NCI-H1048 (cell line): ENCODE data around the gene CDH24.

Experiments used
- DNase-seq: peaks from one replicate; lab custom pipeline; 2025; lab: John Stamatoyannopoulos, UW

Gene CDH24

GRCh38 chr14:23045419-23046357 is 11.6 kb downstream of the CDH24 start:
- DNase-seq: no peak

DNA sequence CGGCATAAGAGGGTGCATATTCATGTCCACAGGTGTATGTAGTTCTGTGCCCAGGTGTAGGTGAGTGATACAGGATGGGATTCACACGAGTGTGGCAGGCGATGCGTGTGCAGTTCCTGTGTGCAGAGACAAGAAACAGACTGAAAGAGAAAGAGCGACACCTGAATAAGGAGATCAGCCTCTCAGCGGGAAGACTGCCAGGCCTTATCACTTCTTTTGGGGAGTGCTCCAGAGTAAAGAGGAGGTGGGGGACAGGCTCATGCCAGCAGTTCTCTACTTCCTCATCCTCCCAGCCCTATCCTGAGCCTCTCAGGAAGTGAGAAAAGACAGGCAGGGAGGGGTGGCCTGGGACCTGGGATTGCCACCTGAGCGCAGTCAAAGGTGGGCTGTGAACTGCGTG is 12.5 kb downstream of the CDH24 start:
- DNase-seq: no peak

DNA sequence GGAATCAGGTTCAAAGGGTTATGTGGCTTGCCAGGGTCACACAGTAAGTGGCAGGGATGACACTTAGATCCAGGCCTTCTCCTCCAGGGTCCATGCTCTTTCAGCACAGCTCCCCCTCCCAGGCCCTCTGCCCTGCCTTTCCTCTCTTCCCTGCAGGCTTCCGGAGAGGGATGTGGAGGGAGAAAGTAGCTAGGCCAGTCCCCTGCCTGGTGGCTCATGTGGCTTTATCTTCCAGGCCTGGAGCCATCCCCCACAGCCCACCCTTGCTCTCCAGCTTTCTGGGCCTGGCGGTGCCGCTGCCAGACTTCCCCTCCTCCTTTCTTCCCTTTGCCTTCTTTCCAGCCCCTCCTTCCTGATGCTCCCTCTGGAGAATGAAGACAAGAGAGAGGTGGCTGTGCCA is 13.6 kb downstream of the CDH24 start:
- no peak for DNase-seq

DNA sequence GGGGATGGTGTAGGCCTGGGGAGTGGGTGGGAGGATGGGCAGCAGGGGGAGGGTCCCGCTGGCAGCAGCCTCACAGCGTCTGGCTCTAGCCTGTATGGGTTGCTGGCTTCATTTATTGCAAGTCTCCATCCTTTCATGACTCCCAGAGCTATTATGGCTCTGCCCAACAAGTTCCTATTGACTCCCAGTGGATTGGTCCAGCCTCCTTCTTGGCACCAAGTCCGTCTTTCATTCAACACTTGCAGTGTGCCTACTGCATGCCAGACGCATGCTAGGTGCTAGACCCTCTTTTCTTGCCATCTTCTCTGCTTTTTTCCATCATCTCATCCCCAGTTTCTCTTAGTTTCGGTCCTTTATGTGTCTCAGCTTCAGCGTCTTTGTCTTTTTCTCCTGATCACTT is 14.2 kb downstream of the CDH24 start:
- no peak for DNase-seq

DNA sequence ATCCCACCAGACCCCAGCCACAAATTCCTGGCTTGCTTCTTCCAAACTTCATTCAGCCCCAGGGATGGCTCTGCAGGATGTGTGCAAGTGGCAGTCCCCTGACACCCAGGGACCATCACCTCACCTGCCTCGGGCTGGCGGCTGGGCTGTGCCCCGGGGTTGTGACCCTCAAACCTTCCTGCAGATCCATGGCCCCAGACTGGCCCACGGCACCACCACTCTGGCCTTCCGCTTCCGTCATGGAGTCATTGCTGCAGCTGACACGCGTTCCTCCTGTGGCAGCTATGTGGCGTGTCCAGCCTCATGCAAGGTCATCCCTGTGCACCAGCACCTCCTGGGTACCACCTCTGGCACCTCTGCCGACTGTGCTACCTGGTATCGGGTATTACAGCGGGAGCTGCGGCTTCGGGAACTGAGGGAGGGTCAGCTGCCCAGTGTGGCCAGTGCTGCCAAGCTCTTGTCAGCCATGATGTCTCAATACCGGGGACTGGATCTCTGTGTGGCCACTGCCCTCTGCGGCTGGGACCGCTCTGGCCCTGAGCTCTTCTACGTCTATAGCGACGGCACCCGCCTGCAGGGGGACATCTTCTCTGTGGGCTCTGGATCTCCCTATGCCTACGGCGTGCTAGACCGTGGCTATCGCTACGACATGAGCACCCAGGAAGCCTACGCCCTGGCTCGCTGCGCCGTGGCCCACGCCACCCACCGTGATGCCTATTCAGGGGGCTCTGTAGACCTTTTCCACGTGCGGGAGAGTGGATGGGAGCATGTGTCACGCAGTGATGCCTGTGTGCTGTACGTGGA is 15.0 kb downstream of the CDH24 start, which contains the start of gene PSMB11:
PSMB11 (plus strand) TSS at position 51 of the 804 bp plus-strand sequence; CDS start at position 65, 14 bp downstream.
- no peak for DNase-seq

DNA sequence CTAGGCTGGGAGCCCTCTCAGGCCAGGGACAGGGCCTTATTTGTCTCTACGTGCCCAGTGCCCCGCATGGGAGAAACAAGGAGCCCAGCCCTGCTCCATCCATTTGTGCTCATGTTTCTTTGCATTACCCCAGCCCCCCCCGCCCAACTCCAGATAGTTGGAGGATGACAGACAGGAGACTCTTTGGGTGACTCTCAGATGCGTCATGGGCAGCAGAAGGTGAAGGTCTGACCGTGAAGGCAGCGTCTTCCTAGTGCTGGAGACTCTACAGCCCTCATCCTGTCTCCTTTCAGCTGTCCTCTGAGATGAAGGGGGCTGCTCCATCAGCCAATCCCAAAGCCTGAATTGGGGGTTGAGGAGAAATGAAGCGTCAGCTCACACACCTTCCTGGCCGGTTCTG is 15.6 kb downstream of the CDH24 start:
- no peak for DNase-seq

- DNase-seq: no peak
Measured at GRCh38 chr14:23040100-23040499, 17.2 kb downstream of the CDH24 start.

DNA sequence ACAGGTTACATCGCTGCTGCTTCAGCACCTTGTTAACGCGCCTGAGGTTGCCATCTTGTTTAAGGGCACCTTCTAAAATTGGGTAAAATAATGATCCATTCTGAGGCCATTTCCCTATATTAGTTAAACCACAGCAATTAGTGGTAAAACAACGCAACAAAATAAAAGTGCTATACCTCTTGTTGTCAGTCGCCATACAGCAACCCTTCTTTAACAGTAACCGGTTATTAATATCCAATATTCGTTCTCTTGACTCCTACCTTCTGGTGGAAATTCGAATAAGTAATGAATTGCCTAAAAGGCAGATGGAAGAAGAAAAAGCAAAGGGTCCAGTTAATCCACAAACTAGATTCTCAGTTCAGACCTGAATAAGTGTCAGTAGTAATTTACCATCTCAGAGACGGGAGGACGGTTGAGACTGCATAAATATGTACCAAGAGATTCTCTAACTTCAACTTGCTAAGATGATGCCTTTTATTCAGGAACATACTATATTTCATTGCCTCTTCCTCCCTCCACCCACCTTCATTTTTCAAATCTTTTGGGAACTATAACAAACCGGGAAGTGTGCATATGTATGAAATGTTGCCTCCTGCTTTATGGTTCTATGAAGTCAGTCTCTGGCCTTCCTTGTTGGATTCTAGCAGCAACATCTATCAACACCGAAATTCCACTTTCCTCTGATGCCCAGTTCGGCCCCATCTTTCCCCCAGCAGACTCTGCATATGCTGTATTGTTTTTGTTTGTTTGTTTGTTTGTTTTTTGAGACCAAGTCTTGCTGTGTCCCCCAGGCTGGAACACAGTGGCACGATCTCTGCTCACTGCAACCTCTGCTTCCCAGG is 21.8 kb downstream of the CDH24 start:
- DNase-seq: no peak

DNA sequence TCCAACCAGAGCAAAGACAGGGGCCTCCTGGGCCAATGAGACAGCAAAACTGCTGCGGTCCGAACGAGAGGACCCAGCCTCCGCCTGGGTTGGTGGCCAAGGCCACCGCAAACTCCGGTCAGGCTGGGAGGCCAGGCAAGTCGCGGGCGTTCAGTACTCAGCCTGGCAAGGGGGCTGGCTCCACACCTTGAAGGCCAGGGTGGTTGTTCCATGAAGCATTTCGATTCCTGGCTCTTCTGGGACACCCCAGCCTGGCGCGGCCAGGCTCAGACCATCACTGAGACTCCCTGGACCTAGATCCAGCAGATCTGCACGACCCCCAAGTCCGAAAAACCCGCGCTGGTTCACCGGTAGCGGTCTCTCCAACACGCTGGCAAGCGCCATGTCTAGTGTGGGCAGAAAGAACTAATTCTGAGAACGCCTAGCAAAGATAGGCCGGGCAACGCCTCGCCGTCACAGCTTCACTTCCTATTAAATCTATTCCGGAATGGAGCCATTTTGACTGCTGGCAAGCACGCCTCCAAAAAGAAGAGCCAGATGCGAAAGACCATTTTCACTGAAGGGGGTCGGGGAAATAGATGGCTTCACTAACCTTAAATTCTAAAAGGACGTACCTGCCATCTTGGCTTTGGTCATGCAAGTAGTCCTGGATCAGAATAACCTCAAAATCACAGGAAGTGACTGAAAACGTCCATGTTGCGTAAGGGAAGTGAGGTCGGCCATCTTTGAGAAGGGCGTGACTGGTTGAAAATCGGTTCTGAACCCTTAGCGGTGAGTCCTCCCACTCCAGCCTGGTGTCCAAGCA is 22.6 kb downstream of the CDH24 start, which contains the start of gene PSMB5:
PSMB5 (minus strand) TSS at position 403 of the 805 bp plus-strand sequence; CDS start at position 384, 19 bp downstream.
- no peak for DNase-seq

GRCh38 chr14:23033801-23034497 is 23.4 kb downstream of the CDH24 start:
- DNase-seq: no peak

GRCh38 chr14:23033251-23033727 is 24.0 kb downstream of the CDH24 start:
- no peak for DNase-seq

DNA sequence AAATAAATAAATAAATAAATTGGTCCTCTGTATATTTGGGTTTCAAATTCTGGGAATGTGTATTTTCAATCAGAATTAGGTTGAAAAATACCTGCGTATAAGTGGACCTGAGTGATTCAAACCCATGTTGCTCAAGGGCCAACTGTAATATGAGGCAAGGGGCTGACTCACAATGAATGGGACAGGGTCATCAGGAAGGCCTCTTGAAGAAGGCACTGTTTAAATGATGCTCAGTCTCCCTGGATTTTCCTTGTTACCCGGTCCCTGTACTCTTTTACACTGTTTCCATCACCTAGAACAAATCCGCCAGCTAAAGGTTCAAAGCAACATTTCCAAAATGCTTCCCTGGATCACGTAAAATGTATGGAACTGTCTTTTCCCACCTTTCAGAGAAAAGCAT is 26.4 kb downstream of the CDH24 start:
- no peak for DNase-seq

DNA sequence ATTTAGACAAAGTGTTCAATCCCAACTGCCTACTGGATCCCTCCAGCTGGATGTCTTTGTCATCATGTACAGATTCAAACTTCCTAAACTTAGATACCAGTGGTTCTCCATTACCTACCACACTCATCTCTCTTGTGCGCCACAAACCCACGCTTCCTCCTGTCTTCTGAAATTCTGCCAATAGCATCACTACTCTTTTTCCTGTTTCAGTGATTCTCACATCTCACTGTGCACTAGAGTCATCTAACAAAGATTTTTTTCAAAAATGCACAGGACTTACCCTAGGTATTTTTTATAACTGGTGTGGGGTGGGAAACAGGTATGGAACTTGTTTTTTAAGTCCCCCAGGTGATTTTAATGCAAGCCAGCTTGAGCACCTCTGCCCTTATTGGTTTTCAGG is 28.5 kb downstream of the CDH24 start:
- no peak for DNase-seq

DNA sequence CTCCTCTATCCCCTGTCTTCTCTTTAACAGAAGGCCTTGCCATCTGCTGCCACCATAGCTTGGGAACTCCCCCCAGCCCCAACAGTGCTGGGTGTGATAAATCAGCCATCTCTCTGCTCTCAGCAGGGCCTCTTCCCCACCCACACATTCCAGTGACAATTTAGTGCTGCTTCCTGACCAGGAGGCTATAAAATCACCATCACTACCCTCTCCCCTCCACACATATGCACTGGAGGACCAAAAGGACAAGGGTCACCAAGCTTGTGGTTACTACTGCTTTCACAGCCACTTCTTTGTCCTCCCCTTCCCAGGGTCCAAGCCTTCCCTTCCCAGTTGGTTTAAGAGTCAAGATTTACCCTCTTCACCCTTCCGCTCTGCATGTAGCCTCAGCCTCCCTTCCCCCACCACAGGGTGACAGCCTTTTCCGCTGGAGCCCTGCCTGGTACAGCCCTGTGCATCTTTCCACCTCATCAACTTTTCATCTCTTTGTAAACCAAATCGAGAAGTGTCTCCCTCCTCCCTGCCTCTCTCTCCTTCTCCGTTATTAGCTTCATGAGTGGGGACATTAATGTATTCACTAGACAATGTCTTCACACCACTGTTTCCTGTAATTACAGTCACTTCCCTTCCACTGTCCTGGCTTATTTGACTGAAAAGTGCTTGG is 32.0 kb downstream of the CDH24 start:
- no peak for DNase-seq

DNA sequence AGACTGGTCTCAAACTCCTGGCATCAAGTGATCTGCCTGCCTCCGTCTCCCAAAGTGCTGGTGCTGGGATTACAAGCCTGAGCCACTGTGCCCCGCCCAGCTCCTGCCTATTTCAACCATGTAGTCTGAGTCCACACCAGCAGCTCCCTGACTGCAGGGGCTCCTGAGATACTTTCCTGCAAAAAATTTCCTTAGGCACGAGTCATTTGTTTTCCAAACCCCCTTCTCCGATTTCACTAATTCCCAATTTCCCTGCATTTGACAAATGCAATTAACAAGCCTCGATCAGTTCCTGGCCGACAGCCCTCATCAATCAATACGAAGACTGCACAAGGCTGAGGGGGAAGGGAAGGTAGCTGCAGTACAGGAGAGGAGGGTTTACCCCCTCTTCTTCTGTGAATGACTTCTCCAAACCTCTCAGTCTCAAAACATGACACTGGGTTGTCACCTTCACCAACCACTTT is 32.7 kb downstream of the CDH24 start:
- DNase-seq: no peak

GRCh38 chr14:23023795-23024152 is 33.5 kb downstream of the CDH24 start:
- no peak for DNase-seq

DNA sequence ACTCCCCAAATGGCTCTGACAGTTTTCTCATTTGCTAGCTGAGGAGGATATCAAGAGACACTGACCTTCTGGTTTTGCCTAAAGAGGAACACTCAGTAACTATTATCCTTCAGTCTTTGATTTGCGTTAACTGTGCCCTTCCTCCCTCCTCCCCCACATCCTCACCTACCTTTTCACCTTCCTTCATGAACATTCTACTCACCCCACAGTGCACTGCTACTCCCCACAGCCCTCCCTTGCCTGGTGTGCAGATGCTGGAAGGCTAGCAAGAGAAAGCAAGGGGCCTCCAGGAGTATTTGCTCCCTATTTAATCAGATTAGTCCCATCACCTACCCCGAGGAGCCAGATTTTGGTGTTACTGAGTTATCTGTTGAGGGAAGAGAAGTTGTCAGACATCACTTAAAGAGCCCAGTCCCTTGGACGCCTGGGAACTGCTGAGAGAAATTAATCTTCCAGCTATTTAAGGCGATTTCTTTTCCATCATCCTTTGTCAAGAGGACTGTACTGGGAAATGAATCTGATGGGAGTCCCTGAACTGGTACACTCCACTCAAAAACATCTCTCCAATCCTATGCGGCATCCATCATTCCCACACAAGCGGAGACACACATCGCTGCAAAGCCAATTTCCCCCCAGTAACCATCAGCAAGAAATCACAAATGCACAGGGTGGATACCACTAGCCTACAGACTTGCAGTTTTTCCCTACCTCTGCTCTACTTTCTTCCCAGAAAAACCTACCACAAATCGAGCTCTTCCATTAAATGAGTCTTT is 34.1 kb downstream of the CDH24 start:
- DNase-seq: no peak

GRCh38 chr14:23021889-23022442 is 35.4 kb downstream of the CDH24 start:
- DNase-seq: no peak

DNA sequence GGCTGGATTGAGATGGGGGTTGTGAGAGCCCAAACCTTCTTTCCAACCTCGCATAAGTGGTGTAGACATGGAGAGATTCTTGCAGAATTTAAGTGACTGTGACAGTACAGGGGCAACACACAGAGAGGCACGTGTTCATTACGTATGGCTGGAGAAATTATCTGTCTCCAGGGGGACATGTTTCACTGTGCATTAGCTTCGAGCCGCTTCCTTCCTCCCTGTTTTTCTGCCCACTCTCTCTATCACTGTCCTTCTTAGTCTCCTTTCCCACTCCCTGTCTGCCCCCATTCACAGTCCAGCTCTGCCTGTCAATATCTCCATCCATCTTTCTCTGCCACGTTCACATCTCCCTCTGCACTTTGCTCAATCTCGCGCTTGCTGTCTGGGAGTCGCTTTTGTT is 35.9 kb downstream of the CDH24 start:
- DNase-seq: no peak
